ENCODE results near the gene STK24.

GRCh38 chr13:98508685-98509084 lies 68.2 kb downstream of the STK24 start:
- TF ChIP-seq POLR2AphosphoS5 (IDR thresholded peaks at IDR 0.05; ENCODE audit: borderline replicate concordance, low read depth, low read length) = no peak
- no peak for TF ChIP-seq EZH2 (IDR thresholded peaks at IDR 0.05)
